HG02759 (cell line): ENCODE data around the gene BSCL2.
"Not testable (repeated sequence)": the region's sequence is repeated elsewhere in the genome, so short reads cannot be mapped to it uniquely, and the experiment has no call there.

Experiments
- ATAC-seq: cut with Tn5 transposase; IDR thresholded peaks from one replicate; pipeline ENCODE4 v1.9.1; 2021; ENCODE audit warnings: mild to moderate bottlenecking, moderate library complexity; ENCODE audit not compliant: unreplicated experiment

BSCL2 gene

GRCh38 chr11:62688491-62688890, 18.7 kb downstream of the BSCL2 start:
- ATAC-seq: no peak

DNA sequence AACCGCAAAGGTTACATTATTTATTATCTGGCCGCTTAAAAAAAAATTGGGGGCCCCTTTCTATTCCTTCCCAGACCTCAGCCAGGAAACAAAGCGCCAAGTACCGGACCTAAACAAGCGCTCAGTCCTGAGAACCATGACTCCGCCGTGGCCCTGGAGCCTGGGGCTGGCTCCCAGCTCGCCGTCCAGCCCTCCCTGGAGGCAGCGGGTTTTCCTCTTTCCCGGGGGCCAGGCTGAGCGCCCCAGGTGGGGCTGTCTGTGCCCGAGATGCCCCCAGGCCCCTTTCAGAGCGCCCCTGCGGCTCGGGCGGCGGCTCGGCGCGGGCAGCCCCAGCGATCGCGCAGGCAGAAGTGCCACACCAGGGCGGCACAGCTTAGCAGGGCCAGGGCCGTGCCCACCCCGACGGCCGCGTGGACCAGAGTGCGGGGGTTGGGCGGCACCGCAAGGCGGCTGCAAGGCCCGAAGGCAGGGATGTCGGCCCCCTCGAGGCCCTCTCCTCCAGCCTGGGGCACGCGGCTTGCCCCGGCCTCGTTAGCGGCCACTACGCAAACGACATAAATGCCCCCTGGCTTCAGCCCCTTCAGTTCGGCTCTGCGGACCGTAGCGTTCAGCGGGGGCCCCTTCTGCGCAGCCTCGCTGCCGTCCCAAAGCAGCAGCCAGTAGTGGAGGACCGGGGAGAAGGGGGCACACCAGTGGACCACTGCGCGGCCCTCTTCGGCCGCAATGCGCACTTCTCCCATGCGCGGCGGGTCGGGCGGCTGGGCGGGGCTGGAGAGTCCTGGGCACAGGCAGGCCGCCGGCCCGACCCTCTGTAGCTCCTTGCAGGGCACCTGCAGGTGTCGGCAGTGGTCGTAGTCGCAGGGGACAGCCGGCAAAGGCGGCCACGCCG, 19.5 kb downstream of the BSCL2 start:
- no peak for ATAC-seq

- ATAC-seq: no peak
Measured at GRCh38 chr11:62682518-62682917, 24.7 kb downstream of the BSCL2 start.

GRCh38 chr11:62680825-62681240, 26.4 kb downstream of the BSCL2 start:
- ATAC-seq: no peak

DNA sequence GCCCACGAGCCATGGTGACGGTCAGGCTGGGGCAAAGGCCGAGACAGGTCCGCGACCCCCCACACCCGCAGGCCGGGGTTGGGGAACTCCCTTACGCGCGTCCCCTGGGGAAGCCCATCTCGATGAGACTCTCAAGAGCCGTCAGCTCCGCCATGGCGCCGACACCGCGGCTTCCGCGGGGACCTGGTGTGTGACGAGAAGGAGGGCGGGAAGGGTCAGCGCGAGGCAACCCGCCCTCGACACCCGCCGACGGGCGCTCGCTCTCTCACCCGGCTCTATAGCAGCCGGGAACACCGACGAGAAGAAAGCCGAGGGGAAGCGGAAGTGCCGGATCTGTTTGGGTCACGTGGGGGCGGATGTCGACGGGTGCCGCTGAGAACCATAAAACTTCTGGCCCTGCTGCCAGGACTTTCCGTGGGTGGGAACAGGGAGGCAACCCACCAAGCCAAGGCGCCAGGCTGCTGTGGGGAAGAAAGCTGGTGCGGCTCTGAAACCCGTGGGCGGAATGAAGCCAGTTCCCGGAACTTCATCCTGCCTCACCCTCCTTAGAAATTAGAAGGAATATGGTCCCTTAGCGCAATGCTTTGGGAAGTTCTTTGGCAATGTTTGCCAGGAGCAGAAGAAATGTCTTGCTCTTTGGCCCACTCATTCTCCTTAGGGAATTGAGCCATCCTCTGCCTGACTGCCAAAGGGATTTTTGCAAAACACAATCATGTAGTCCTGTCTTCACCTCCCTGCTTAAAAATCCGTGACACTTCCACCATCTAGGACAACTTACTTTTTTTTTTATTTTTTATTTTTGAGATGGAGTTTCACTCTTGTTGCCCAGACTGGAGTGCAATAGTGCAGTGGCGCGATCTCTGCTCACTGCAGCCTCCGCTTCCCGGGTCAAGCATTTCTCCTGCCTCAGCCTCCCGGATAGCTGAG, 28.2 kb downstream of the BSCL2 start, which contains the start of gene UBXN1:
Gene UBXN1 (minus strand): TSS at position 304 of the 927 bp plus-strand sequence. CDS start 150 bp downstream, at position 154.
- ATAC-seq: peak; percentile 81

DNA sequence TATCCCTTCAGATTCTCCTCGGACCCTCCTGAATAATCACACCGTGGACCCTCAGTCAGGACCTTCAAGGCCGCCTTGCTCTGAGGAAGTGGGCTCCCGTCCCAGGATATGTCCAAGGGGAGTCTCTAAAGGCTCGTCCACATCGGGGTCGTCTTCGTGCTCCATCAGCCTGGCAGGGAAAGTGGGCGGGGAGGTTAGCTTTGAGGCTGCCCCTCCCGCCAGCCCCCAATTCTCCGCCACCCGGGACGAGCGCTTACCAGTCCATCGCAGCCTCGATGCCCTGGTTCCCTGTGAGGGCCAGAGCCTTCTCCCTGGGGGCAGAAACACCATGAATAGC, 28.8 kb downstream of the BSCL2 start:
- ATAC-seq: no peak

DNA sequence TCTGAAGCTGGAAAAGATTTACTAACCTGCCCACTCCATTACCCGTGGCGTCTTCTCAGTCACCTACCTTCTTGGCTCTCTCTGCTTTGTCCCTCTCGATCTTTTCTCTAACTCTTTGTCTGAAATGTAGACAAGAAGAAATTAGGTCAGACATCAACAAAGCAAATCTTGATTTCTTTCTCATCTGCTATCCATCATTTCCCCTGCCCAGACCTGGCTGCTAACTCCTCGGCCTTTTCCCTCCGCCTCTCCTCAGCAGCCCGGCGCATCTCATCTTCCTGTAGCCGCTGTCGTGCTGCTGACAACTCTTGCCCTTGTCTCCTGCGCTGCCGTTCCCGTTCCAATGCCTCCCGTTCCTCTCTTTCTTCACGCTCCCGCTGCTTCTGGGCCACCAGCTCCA, 29.5 kb downstream of the BSCL2 start:
- no peak for ATAC-seq

GRCh38 chr11:62677156-62677555, 30.1 kb downstream of the BSCL2 start:
- no peak for ATAC-seq

DNA sequence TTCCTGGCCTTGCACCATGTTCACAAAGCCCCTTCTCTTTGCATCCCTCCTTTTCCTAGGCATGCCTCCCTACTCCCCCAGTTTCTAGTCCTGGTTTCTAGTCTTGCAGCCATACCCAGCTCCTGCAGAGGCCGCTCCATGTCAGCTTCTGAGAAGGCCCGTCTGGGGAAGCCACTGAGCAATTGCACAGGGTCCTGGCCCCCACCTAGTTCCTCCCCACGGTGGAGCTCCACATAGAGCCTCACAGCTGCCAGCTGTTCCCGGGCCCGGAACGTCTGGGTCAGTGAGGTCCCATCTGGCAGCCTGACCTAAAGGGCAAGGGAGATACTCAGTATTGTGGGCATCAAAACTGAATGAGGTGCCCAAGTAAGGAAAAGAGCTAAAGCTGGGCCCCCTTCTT, 30.5 kb downstream of the BSCL2 start:
- no peak for ATAC-seq

DNA sequence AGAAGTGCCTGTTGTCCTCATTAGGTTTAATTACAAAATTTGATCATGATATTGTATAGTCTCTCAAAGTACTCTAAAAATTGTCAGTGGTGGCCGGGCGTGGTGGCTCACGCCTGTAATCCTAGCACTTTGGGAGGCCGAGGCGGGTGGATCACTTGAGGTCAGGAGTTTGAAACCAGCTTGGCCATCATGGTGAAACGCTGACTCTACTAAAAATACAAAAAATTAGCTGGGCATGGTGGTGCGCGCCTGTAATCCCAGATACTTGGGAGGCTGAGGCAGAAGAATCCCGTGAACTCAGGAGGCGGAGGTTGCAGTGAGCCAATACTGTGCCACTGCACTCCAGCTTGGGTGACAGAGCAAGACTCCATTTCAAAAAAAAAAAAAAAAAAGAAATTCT, 31.8 kb downstream of the BSCL2 start:
- ATAC-seq: not testable (repeated sequence)

DNA sequence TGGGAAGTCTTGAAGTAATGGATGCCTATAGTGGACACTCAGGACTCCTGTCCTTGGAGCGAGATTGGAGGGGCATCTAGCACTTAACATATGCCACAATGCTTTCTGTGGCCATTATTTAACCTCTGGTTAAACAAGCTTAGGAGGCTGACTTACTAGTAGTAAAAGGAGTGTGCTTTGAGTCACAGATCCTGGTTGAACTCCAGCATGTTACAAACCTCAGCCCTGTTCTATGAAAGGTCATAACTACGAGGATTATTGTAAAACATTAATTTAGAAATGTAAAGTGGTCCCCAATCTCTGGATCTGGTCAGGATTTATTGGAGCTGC, 34.1 kb downstream of the BSCL2 start:
- ATAC-seq: no peak

DNA sequence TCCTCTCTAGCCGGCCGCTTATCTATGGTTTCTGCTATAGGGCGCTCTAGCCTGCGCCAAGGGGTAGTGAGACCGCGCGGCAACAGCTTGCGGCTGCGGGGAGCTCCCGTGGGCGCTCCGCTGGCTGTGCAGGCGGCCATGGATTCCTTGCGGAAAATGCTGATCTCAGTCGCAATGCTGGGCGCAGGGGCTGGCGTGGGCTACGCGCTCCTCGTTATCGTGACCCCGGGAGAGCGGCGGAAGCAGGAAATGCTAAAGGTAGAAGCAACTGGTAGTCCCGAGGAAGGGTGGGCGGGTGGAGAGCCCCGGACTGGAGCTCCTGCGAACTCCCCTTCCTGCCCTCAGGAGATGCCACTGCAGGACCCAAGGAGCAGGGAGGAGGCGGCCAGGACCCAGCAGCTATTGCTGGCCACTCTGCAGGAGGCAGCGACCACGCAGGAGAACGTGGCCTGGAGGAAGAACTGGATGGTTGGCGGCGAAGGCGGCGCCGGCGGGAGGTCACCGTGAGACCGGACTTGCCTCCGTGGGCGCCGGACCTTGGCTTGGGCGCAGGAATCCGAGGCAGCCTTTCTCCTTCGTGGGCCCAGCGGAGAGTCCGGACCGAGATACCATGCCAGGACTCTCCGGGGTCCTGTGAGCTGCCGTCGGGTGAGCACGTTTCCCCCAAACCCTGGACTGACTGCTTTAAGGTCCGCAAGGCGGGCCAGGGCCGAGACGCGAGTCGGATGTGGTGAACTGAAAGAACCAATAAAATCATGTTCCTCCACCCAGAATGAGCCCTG, 35.4 kb downstream of the BSCL2 start, which contains the start of the genes LBHD1 and UQCC3:
Gene LBHD1 (minus strand): TSS at position 660 of the 782 bp plus-strand sequence. CDS start 2,236 bp downstream, outside the sequence.
Gene UQCC3 (plus strand): TSS at position 66 of the 782 bp plus-strand sequence. CDS start 73 bp downstream, at position 139.
- ATAC-seq: peak; percentile 64

DNA sequence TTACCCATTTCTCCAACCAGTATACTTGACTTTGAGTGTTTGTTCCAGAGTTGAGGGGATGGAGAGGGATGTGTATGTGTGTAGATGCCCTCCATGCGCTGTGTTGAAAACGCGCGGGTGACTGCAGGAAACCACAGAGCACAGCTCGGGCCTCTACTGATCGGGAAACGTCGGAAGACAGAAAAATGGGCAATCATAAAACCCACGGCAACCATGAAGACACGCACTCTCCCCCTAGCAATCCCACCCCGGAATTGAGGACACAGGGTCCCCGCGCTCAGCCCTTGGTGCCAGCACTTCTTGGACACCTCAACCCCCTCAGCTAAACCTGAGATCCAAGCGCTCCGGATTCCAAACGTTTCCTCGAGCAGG, 36.0 kb downstream of the BSCL2 start:
- no peak for ATAC-seq

DNA sequence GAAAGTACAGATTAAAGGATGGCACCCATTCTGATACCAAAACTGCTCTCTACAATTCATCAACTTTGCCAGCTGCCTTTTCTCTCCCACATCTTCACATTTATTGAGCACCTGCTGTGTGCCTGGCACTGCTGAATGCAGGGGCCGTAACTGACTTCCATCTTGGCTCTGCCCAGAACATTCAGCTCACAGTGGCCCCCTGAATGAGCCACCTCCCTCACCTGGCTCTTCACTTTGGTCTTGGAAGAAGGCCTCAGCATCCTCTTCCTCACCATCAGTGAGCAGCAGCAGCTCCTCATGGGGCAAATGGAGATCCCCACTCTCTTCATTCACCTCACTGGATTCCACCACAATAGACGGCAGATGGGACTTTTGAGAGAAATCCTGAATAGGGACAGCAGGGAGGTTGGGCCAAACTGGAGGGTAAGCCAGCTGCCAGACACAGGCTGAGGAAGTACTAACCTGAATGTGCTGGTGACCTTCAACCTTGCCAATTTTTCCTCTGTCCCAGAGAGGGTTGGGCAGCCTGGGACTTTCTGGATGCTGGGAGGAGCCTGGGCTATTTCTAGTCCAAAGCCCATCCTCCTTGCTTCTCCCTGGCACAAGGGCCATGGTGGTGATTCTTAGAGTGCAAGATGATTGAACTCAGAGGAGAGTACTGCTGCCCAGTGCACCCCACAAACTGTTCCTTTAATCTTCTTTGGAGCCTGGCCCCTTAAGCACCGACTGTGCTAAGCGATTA, 37.6 kb downstream of the BSCL2 start:
- ATAC-seq: no peak

DNA sequence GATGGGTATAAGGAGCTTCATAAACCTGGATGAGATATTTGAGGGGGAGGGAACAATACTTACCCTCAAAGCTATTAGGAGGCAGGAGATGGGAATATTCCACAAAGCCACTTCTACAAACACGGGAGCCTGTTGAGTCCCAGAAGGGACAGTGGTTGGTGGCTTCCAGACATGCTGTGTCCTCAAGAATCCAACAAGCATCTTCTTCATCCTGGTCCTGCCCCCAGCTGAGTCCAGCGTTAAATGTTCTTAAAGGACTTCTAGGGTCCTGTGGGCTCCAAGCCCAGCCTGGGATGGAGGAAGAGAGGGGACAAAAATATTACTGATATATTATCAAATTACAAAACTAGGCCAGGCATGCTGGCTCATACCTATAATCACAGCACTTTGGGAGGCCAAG, 39.8 kb downstream of the BSCL2 start:
- ATAC-seq: no peak

GRCh38 chr11:62666259-62666926, 40.8 kb downstream of the BSCL2 start:
- ATAC-seq: no peak

DNA sequence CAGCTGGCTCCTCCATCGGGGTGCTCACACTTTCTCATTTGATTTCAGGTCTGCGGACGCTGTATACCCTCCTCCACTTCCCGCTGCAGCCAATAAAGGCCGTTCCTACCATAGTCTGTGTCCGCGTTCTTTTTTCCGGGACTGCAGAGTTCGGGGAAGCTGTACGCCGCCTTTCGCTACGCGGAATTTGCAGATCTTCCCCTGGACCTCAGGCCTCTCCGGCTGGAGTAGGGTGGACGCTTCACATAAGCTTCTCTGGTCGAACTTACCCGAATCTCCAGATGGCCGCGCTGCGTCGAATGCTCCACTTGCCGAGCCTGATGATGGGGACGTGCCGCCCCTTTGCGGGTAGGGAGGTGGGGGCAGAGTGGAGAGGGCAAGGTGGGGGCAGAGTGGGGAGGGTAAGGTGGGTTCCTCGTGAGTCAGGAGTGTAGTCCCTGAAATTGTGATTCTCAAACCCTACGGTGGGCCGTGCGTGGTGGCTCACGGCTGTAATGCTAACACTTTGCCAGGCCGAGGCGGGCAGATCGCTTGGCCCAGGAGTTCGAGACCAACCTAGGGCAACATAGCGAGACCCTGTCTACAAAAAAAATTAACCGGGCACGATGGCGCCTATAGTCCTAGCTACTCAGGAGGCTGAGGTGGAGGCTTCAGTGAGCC, 41.5 kb downstream of the BSCL2 start:
- peak; percentile 5 for ATAC-seq

DNA sequence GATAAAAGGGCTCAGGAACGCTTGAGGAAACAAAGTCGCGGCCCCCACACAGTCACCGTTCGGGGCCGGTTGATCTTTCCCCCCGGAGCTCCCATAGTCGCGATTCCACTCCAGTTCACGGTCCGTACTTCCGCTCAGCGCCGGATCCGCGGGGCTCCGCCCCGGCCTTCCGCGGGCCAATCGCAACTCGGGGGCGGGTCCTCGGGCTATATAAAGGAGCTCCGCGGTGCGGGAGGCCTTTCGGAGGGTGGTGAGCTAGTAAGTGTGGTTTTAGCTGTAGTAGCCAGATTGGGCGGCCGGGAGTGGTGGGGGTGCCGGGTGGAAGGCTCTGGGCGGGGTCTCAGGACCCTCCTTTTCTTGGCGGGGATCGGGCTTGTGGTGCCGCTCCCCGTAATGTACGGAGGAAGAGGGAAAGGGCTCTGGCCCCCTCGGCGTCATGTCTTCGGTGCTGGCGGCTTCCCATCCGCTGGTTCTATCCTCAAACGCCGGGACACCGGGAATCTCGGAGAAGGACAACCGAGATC, 42.1 kb downstream of the BSCL2 start, which contains the start of the genes C11orf98 and CSKMT:
Gene C11orf98 (minus strand): TSS at position 136 of the 524 bp plus-strand sequence. CDS start 41 bp downstream, at position 95.
Gene CSKMT (plus strand): TSS at position 238 of the 524 bp plus-strand sequence. CDS start 568 bp downstream, outside the sequence.
- ATAC-seq: peak; percentile 89
